Fibroblast of peridontal ligament (primary cell): Measurements from ENCODE around the gene CMPK1.
A peak's percentile ranks its signal among the peaks of the same experiment; 100 is the strongest.
"Not testable (repeated sequence)": the region's sequence is repeated elsewhere in the genome, so short reads cannot be mapped to it uniquely, and the experiment has no call there.

ENCODE experiments used
- DNase-seq: peaks from one replicate; pipeline ENCODE4 v3.0.0-alpha.2; 2010; ENCODE audit errors: extremely low read depth

Gene CMPK1

GRCh38 chr1:47338249-47339077, 4.9 kb downstream of the CMPK1 start:
- DNase-seq: no peak

GRCh38 chr1:47340227-47340626, 6.6 kb downstream of the CMPK1 start:
- peak; percentile 50 for DNase-seq

DNA sequence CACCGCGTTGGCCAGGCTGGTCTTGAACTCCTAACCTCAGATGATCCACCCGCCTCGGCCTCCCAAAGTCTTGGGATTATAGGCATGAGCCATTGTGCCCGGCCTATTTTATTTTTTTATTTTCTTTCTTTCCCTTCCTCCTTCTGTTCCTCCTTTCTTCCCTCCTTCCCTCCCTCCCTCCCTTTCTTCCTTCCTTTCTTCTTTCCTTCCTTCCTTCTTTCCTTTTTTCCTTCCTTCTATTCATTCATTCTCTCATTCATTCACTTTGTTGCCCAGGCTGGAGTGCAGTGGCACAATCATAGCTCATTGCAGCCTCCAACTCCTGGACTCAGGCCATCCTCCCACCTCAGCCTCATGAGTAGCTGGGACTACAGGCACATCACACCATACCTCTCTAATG, 13.4 kb downstream of the CMPK1 start:
- not testable (repeated sequence) for DNase-seq

- DNase-seq: no peak
These were observed 14.1 kb downstream of the CMPK1 start for GRCh38 chr1:47347735-47348134.

- no peak for DNase-seq
These were observed 14.7 kb downstream of the CMPK1 start for GRCh38 chr1:47348246-47348645.

- peak; percentile 55 for DNase-seq
These were observed 17.7 kb downstream of the CMPK1 start for GRCh38 chr1:47351305-47351704.

DNA sequence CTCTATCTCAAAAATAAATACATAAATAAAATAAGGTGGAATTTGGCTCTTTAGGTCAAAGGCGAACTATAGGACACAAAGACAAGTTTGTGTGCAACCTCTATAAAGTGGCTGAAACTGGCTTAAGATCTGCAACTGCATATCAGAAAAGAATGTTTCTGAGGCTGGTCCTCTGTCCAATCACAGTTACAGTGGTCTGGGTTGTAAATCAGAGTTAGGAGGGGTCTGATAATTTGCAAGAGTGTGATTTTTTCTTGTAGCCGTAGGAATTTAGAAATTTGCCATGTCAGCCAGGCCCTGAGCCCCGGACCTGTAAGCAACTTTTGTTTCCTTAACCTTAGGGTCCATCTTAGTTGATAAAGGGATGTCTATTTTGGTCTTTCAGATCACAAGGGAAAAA, 27.8 kb downstream of the CMPK1 start:
- DNase-seq: no peak

GRCh38 chr1:47362828-47363227, 29.2 kb downstream of the CMPK1 start:
- no peak for DNase-seq

DNA sequence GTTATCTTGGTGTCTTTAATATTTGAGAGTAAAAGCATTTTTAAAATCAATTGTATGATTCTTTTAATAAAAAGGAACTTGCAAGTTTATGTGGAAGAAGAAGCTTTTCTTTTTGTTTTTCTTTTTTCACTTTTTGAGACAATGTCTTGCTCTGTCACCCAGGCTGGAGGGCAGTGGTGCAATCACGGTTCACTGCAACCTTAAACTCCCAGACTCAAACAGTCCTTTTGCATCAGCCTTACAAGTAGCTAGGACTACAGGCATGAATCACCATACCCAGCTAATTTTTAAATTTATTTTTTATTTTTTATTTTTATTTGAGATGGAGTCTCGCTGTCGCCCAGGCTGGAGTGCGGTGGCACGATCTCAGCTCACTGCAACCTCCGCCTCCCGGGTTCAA, 34.1 kb downstream of the CMPK1 start:
- no peak for DNase-seq

DNA sequence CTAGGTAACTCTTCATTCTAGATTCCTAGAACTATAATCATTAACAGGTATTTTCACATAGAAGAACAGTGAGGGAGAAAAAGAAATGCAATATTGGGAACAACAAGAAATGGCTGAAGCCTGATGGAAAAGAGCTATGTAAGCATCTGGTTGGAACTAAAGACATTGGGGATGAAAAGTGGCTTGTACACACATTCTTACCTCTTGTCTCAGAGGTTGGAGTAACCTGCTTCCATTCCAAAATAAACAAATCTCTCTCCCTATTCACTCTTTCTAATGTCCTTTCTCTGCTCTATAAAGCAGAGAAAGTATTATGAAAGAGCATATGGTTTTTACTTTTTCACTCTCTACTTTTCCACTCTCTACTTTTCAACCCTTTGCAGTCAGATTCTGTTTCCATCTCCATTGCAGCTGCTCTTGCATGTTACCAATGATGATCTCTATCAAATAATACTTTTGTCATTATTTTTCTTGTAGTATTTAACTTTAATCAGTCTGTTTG, 37.5 kb downstream of the CMPK1 start:
- DNase-seq: no peak

DNA sequence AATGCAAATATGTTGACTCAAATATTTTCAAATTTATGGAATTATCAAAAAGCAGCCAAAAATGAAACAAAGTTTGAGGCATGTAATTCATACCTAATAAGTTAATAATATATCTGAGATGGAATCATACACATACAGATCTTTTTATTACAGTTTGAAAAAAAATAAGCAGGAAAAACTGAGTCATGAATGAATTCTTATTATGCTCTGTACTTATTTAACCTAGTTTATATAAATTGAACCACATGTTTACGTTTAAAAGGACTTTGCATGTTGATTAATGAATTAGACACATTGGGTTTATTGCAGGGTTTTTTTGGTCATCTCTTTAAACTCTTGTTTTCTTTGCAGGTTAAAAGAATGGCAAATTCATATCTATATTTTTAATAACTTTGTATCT, 40.9 kb downstream of the CMPK1 start:
- DNase-seq: no peak

DNA sequence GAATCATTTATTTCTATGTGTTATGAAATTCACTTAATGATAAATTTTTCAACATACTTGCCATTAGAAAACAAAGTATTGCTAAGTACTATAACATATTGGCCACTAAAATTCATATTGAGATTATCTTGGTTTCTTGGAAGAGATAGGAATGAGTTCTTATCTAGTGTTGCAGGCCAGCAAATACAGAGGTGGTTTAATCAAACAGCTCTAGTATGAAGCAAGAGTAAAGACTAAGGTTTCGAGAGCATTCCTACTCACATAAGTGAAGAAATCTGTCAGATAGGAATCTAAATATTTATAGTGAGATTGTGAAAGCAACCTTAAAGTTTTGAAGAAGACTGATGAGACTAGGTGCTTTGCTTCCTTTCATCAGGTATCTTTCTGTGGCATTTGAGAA, 44.6 kb downstream of the CMPK1 start:
- peak; percentile 22 for DNase-seq

DNA sequence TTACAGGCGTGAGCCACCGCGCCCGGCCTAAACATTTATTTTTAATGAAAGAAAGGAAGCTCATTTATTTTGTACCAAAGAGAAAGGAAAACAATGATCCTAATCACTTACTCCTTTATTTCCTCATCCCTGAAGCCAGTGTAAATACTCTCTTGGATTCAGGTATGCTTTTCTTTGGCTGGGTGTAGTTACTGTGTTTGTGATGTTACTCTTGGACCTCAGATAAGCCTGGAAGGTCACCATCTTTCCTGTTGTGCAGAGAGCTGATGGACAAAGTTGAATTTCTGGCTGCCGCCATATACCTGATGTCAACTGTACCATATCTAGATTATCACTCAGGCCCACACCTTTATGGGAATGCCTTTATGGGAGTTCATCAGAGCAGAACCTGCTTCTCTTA, 47.1 kb downstream of the CMPK1 start:
- no peak for DNase-seq

DNA sequence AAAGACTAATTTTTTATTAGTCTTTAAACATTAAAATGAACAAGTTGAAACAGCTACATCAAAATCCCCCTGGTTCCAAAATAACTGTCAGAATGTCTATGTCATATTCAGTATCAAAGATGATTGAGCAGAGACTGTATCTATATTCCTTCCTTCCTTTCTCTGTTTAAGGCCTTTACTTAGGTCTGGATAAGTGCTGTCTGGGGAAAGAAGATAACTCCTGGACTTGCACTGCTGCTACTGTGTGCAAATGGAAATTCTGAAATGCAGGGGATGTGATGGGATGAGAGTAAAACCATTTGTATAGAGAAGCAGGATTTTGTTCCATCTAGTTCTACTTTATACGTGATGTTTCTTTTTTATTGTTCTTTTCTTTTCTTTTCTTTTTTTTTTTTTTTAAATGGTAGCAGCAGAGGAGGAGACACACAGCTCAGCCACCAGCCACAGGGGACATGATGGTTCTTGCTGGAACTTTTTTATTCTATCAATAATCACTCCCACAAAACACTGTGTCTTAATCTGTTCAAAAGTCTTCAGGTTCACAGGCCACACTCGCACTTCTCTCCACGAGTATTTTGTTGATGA, 48.9 kb downstream of the CMPK1 start:
- no peak for DNase-seq

GRCh38 chr1:47384083-47384482, 50.5 kb downstream of the CMPK1 start:
- no peak for DNase-seq

- DNase-seq: no peak
These were observed 51.4 kb downstream of the CMPK1 start for GRCh38 chr1:47385020-47385419.

DNA sequence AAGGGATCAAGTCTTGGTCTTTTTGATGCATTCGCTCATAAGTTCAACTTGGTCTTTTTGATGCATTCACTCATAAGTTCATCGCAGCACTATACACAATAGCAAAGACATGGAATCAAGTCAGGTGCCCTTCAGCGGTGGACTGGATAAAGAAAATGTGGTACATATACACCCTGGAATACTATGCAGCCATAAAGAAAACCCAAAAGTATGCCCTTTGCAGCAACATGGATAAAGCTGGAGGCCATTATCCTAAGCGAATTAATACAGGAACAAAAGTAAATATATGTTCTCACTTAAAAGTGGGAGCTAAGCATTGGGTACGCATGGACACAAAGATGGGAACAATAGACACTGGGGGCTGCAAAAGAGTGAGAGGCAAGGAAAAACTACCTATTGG, 52.7 kb downstream of the CMPK1 start:
- no peak for DNase-seq

DNA sequence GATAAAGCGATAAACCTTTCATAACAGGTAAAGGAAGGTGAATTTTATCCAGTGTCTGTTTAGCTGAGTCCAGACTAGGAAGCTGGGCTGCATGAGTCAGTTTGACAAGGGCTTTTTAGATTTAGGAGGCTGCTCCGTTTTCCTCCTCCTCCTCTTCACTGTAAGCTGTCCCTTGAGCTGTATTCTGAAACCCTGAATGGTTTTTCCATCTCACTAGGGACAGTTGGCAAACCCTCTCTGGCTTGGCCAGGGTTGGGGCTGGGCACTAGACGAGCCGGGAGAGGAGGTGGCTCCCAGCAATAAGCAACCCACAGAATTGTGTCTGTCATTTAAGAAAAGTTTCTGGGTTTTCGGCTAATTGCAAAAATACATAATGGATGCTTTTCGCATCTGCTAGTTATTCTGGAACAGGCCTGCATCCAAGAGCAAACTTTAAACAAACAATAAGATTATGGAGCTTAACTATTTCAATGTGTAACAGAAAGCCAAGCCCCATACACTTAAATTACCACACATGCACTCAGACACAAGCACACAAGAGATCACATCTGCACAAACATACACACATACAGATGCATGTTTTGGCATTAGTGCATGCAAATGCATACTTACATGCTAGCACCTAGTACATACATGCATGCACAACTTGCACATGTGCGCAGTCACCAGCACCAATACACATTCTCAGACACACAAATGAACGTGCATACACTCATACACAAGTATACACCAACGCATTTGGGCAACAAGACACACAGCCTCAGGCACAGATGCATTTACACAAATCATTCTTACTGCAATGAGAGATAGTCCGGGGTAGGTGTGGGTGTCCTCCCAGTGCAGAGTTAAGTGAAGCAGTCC, 54.7 kb downstream of the CMPK1 start:
- DNase-seq: peak; percentile 93

DNA sequence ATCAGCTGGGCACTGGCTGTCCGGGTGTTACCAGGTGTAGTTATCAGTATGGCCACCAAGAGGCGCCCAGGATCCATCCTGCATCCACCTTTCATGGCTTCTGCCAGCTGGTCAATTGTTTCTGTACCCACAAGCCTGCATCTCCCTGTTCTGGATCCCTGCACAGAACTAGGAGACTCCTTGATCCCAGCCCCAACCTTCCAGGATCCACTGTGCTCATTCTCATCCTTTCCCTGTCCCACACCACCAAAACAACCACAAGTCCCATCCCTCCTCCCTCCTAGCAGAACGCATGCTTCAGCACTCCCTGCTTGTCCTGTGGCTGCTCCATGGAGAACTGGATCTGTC, 55.3 kb downstream of the CMPK1 start:
- peak; percentile 80 for DNase-seq

DNA sequence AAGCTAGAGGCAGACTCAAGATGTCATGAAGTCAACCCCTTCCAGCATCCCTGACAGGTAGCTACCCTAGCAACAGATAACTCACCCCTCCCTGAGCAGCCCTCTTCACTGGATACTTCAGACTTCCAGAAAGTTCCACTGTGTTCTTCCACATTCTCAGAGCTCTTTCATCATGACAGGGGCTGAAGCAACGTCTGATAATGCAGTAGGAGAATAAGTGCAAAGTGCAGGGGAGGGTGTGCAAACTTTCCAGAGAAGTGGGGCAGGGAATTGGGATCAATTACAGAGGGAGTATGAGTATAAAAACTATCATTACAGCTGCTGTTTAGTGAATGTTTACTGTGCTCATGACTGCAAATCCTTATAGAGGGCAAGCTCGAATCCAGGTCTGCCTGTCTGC, 56.1 kb downstream of the CMPK1 start:
- DNase-seq: no peak

DNA sequence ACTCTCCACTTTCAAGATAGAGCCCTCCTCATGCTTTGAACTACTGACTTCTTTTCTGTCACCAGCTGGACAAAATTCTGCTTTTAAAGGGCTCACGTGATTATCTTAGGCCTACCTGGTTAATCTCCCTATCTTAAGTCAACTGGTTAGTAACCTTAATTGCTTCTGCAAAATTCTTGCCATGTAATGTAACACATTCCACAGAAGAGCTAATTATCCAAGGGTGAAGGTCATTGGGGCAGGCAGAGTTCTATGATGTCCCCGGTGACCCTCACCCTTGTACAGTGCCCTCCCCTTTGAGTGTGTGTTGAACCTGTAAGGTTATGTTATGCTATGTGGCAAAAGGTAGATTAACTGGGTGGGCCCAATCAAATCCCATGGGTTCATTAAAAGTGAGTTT, 57.3 kb downstream of the CMPK1 start:
- no peak for DNase-seq

DNA sequence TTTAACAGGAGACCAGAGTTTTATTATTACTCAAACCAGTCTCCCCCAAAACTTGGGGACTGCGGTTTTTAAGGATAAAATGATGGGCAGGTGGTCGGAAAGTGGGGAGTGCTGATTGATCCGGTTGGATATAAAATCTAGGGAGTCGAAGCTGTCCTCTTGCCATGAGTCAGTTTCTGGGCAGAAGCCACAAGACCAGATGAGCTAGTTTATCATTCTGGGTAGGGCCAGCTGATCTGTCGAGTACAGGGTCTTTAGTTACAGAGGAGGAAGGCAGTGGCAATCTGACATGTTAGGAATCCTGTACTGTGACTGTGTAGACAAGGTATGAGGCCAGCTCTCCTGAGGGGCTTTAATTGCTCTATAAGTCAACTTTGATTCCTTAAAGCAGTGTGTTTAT, 59.6 kb downstream of the CMPK1 start:
- no peak for DNase-seq

DNA sequence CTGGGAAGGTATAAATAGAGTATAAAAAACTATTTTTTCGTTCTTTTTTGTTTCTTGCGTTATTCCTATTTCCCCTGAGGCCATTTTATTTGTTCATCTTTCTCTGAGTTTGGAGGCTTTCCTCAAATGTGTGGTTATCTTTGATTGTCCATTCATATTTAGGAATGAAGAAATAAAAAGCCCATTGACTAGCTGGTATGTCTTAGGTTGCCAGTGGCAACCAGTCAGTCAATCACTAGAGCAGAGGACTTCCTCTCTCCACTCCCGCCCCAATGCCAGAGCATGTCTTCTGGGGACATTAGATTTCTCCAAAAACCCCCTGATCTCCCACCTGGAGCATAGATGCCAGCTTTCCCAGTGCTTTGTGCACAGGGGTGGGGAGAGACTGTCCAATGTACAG, 61.8 kb downstream of the CMPK1 start:
- peak; percentile 27 for DNase-seq
